HG03342 (cell line): ENCODE results near the gene RASAL2.
"Not testable (repeated sequence)": the region's sequence is repeated elsewhere in the genome, so short reads cannot be mapped to it uniquely, and the experiment has no call there.

ENCODE experiments used
- ATAC-seq: cut with Tn5 transposase; IDR thresholded peaks from one replicate; pipeline ENCODE4 v1.9.1; 2021; ENCODE audit warnings: mild to moderate bottlenecking, moderate library complexity; ENCODE audit not compliant: unreplicated experiment

Gene RASAL2

DNA sequence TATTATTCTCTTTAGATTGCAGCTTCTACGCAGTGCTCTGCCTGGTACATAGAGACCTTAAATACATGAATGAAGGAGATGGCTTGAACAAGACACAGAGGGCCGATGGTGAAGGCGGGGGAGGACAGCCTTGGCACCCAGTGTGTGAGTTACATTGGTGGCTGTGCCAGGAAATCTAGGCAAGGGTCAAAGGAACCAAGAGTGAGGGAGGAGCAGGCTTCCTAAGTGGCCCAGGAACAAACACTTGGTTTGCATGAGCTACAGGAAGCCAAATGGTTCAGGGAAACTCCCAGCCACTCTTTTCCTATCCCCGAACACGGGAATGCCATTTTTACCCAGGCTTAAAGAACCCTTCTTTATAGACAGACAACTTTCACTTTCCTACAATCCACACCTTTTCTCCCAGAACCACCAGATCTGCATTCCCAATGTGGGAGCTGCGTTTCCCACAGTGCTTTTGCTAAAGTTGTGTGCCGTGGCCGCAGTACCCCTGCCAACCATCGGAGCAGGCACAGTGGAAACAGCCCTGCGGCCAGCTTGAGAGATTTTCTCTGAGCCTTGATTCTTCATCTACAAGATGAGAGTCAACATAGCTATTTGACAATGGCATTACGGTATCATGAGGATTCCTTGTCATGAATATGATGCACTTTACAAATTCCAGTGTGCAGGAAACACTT lies 406.3 kb downstream of the RASAL2 start:
- no peak for ATAC-seq

DNA sequence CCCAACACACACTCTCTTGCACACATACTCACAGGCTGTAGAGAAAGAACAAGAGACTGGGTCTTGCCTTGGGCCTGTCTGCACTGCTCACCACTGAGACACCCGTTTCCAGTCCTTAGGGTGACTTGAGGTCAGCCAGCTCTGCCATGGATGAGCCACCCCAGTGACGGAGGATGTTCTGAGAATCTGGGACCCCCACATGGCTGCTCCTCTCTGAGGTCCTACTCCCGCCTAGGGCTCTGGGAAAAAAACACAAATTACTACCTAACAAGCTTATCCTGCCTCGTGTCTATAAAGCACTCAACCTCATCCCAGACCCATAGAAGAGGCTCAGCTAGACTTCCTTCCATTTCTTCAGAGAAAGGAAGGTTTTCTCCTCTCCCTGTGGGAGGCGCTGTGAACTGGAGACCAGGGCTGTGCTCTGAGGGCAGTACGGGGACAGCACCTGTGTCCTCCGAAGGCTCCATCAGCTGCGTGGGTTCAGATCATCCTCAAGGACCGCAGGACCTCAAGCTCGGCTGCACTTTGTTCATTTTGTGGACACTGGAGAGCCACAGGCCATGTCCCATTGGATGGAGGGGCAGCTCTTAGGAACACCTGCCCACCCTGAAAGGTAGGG lies 407.1 kb downstream of the RASAL2 start:
- no peak for ATAC-seq

DNA sequence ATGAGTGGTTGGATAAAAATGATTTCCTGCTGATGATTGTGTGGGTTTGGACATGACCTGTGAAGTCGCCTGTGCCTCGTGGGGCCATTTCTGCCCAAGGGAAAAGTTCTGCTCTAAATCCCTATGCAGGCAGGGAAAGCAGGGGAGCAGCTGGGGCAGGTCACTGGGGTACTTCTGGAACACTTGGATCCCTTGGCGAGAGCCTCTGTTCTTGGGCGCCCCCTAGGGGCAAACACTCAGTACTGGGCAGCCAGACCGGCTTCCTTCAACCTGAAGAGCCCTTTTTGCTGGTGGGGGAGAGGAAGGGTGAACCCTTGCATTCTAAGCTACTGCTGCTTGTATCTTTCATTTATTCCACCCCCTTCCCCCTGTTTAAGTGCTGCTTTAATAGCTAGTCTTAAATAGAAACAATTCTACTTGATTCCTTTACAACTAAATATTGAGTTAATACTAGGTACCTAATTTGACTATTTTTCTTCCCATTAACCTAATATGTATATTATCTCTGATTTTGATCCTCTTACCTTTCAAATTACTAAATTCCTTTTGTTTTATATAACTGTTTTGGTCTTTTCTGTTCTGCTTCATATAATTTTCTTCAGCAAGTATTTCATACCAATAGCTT lies 407.9 kb downstream of the RASAL2 start:
- peak; percentile 87 for ATAC-seq

DNA sequence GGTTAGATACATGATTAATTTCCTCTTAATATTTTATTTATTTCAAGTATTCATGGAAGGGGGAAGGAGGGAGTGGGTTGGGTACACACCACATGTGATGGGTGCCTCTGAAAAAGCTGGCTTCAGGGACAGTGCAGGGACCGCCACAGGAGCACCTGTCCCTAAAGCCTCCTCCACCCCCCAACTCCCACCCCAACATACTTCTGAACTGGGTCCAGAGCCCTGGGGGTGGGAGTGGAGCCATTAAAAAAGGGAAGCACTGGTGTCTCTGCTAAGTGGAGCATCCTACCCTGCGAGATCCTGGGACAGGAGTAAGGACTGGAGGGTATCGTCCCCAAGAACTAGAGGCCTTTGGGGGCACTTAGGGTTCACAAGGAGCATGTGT lies 408.4 kb downstream of the RASAL2 start:
- no peak for ATAC-seq

DNA sequence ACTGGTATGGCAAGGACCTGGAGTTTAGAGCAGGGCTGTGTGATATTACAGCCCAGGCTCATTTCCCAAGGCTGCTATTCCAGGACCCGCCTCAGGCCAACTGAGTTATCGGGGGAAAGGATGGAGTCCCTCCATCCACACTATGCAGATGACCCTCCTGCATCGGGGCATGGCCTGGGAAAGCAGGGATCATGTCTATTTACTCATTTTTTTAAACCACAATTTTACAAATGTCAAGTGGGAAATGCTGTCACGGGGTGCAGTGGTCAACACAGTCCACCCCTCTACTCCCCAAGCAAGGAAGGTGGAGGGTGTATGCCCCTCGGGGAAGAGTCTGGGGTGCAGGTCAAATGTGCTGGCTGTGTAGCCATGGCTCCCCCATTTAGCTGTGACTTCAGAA lies 409.0 kb downstream of the RASAL2 start:
- ATAC-seq: no peak

DNA sequence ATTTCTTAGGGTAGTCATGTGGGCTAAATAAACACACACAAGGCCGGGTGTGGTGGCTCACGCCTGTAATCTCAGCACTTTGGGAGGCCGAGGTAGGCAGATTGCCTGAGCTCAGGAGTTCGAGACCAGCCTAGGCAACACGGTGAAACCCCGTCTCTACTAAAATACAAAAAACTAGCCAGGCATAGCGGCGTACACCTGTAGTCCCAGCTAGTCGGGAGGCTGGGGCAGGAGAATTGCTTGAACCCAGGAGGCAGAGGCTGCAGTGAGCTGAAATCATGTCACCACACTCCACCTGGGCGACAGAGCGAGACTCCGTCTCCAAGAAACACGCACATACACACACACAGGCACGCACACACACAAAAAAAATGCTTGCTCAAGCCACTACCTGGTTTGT lies 409.4 kb downstream of the RASAL2 start:
- not testable (repeated sequence) for ATAC-seq

DNA sequence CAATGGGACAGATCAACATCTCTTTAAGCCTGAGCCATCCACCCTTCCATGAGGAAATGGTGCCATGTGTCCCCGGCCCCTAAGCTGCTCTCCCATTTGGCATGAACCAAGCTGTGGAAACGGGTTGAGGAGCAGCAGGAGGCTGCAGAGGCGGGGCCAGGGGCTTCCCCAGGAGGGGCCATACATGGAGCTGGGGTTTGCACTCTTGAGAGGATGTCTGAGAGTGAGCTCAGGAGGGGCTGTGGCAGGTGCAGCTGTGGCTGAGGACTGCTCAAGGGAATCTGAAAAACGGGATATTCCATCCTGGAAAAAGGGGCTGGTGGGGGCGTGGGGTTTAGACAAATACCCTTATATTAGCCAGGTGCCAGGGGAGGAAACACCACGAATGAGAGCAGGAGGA lies 409.9 kb downstream of the RASAL2 start:
- no peak for ATAC-seq

DNA sequence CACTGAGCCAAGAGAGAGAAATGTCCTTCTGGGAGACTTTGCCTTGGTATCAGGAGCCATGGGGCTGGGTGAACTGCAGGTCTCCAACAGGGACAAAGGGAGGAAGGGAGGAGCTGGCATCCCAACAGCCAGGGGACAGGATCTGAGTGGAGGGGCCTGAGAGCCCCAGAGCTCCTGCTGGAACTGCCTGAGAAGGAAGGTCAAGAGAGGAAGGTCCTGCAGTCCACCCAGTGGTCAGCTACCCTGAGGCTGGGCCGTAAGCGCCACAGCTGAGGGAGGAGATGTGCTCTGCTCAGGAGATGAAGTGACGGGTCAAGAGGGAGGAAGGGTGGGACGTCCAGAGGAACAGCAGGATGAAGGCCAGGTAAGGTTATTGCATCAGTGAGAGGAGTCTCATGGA lies 410.4 kb downstream of the RASAL2 start:
- no peak for ATAC-seq

DNA sequence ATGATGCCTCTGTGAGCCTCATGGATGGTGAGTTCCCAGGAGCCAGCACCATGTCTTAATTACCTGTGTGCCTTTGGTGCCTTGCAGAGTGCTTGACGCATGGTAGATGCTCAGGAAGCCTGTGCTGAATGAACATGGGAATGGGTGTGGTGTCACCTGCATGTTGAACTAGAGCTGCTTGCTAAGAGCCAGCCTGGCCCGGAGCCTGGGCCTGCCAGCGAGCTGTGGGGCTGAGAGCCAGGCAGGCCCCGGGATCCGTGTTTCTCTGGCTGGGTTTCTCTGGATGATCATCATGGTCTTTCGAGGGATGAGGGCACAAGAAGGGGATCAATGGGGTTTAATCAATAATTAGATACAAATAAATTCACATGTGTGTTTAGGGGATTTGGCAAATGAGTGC lies 412.3 kb downstream of the RASAL2 start:
- ATAC-seq: no peak

DNA sequence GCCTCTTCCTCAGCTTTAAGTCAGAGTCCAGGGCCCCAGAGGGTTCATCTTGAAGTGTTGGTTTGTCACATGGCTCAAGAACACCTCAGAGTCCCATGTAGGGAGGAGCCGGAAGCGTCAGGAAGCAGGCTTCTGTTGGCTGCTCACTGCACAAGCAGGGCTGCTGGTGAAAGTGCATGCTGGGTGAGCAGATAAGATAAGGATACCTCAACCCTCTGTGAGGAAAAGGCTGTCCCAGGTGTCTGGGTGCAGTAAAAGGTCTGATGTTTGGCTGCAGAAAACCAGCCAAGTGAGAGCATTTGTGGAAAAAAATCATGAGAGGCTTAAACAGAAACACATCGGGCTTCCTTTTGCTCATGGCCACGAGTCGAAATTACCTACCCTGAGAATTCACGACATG lies 412.8 kb downstream of the RASAL2 start:
- ATAC-seq: no peak

DNA sequence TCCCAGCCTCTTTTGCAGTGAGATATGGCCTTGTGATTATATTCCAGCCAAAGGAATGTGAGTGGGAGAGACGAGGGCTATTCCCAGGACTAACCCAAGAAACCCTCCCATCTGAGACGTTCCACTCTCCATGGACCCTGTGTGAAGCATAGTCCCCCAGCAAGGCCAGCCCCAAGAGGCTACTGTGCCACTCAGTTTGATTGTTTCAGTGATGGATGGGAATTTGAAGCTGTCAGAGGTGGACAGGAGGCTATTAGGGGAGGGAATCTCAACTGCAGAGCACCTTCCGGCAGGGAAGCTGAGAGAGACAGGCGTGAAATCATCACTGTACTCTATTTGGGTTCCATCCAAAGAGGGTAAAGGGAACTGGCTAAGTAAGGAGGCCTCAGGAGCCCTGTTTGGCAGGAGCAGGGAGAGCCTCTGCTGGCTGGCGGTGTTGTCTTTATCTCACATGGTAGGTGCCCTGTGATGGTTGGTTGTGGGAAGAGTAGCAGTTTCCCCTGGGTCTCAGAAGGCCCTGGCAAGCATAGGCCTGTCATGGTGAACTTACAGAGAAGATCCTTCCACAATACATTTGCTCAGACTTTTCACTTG lies 415.6 kb downstream of the RASAL2 start:
- ATAC-seq: no peak

DNA sequence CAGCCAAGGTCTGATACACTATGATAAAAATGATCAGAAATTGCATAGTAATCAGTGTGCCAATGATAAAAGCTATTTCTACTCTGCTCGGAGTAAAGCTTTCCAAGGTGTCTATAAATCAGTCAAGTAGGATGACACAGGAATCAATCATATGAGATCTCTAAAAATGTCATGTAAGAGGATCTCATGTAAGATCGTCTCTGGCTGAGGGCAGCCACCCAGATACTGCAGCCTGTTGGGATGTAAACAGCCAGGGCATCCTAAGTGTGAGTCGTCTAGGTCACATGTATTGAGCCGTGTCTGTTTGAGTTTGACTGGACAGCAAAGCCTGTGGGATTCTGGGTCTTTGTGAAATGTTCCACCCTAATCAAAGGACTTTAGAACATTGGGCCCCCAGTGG lies 416.3 kb downstream of the RASAL2 start:
- ATAC-seq: no peak

DNA sequence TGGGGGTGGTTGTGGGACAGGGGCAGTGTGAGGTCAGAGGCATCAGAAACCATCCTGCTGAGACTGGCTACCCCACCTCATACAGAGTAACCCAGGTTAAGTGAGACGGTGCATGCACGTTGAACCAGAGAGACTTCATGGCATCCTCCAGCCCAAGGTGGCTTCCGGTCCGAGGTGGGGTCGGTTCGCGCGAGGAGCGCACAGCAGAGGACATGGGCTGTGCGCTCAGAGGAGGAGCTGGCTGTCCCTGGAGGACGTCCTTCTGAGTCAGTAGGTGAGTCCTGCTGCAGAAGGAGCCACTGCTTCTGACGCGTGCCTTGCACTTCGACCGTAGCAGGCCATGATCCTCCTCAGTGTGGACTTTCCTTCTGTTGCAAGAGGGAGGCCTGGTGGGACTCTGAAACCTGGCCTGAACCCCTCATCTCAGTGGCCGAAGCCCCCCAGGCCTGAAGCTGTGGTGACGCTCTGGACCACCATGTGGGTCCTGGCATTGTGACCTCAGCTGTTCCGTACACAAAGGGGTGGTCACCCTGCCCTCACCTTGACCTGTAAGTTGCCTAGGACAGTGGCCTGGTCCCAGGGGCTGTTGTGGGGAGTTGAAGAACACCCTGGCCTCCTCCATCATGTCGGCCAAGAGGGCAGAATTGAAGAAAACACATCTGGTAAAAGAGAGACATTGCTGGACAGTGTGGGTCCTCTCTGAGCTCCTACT lies 418.8 kb downstream of the RASAL2 start, which contains the start of gene TEX35:
TEX35 (plus strand) TSS at position 544 of the 712 bp plus-strand sequence; CDS start at position 624, 80 bp downstream.
- no peak for ATAC-seq

DNA sequence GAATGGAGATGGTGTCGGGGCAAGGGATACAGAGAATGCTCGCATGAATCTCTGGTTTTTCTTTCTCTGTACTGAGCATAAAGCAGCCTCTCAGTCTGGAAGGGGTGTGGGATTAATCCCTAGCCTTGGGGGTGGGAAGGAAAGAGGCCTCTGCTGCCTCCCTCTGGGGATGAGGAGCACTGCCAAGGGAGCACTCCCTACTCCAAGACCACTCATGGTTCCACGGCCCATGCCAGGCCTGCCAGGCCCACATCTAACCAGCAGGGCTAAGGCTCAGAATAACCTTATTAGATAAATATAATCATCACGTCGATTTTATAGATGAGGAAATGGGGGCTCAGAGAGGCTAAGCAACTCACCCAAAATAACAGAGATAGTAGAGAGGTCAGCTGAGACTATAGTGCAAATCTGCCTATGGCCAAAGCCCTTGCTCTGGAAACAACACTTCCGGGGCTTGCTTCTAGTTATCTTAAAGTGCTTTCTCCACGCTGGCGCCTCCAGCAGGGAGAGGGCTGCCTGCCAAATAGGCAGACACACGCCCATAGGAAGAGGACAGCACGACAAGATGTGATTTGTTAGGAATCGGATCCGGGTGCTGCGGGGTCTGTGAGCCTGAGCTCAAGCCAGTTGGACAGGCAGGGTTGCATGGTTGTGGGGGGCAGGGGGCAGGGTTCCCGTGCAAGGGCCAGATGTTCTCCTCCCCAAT lies 419.5 kb downstream of the RASAL2 start:
- ATAC-seq: no peak

DNA sequence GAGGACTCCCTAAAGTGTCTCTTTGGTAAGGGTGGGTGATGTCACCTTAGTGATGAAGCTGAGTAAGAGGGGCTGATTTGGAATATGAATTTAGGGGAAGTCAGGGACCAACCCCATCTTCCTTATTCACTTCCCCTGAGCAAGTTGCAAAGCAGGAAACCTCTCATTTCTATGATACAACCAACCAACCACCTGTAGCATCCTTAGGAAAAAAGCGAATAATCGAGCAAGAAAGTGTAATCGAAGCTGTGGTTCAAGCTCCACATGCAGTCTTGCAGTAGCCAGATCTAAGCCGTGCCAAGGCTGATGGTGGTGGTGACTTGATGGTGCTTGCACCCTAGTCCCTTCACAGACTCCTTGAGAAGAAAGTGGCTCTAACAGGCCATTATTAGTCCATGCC lies 422.2 kb downstream of the RASAL2 start:
- ATAC-seq: no peak

DNA sequence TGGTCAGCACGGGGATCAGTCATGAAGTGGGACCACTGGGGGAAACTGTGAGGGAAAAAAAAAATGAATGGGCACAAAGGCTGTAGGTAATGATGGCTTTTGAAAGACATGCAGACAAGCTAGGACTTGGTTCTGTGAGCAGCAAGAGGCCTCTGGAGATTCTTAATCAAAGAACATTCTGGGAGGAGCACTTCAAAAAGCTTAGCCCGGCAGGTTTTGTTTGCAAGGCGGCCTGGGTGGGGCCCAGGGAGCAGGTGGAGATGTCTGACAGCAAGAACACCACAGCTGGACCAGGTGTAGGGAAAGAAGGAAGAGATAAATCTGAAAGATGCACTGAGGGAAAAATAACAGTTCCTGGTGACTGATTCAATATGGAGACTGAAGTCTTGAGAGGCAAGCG lies 425.0 kb downstream of the RASAL2 start:
- ATAC-seq: no peak

DNA sequence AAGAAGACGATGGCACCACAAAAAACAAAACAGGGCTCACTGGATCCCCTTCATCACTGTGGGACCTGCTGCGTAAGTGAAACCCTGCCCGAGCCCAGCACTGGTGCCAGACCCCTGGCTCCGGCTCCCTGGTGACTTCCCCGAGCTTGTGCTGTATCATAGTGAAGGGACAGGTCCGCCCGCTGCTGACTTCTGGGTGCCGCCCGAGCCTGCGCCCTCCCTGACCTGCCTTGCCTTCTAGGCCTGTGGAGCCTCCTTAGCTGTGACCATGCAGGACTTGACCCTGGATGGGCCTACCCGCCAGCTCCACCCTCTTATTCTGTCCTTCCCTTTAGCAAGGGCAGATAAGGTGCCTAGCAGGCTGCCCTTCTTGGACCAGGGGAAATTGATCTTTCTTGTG lies 426.9 kb downstream of the RASAL2 start:
- ATAC-seq: no peak

DNA sequence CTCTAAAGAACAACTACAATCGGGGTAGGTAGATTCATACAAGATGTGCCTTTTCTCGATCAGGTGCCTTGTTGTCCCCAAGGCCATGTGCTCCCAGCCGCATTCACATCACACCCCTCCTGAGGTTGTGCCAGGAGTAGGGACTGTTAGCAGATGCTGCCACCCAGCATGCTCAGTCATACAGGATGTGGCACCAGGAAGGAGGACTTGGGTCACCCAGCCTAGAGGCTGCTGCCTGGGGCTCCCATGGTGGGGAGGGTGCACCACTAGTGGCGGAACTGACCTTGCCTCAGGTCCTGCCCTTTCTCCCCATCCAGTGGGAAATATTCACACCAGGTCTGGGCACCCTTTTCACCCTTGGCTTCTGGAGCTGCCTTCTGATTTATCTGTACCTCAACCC lies 427.3 kb downstream of the RASAL2 start:
- ATAC-seq: no peak

DNA sequence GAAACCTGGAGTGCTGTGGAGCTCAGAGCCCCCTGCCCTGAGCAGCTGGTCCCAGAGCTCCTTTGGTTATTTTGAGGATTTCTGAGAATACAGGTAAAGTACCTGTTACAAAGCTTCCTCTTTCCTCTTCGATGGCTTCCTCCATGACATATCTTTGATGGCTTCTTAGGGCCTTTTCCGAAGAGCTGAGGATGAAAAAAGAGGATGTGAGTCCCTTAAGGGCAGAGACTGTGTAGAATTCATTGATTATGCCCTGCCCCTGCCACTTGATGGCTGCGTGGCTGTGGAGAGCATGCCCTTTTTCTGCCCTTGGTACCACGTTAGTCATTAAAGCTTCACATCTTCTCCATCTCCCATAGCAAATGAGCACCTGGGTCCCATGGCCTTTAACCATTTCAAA lies 433.2 kb downstream of the RASAL2 start:
- ATAC-seq: no peak

DNA sequence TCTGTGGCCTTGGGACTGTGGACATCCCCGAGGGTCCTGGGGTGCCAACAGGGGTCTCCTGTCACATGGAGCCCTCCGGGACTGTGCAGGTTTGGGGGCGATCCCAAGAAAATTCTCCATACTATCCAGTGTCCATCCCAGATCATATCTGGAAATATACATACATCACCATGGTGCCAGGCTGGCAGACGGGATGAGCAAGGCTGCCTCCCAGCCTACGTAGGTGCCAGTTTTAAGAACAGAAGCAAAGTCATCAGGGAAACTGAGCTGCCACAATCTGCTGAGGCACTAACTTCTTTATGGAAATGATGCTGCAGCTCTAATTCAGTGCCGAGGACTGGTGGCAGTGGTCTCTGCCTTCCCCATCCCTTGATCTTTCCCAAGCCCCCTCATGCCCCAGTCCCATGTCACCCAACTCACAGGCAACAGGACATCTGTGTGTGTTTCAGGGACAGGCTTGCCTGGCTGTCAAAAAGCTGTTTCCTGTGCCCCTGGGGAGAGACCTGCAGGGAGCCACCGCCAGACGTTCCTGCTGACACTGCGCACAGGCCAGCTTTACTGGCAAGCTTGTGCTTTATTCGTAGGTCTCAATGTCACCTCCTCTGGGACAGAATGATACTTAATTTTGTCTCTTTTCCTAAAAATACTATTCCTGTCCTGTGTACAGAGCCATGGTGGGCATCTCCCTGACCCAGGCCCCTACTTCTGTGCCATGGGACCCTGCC lies 434.5 kb downstream of the RASAL2 start:
- ATAC-seq: no peak
